NOMO-1 treated with dmso at 0.1 percent for 144 hours (cell line): ENCODE results near the gene DNAJB6.

Experiments used
- DNase-seq: peaks from one replicate; lab custom pipeline; 2025; ENCODE audit not compliant: unreplicated experiment; lab: John Stamatoyannopoulos, UW

The DNAJB6 gene

GRCh38 chr7:157462419-157462771 is 125.6 kb downstream of the DNAJB6 start:
- no peak for DNase-seq

GRCh38 chr7:157462840-157463239 is 126.0 kb downstream of the DNAJB6 start:
- no peak for DNase-seq

GRCh38 chr7:157463245-157463644 is 126.4 kb downstream of the DNAJB6 start:
- no peak for DNase-seq

- no peak for DNase-seq
Observed at GRCh38 chr7:157464111-157464970, 127.5 kb downstream of the DNAJB6 start.

GRCh38 chr7:157464971-157465886 is 128.4 kb downstream of the DNAJB6 start:
- no peak for DNase-seq

- DNase-seq, result no peak
Observed at GRCh38 chr7:157465891-157466866, 129.4 kb downstream of the DNAJB6 start.

GRCh38 chr7:157466867-157467261 is 130.1 kb downstream of the DNAJB6 start:
- no peak for DNase-seq
